Suprapubic skin (tissue), 4 donors: Measurements from ENCODE around the gene CHI3L1. TPM values are rescaled to one million over a fixed set of nuclear protein-coding genes. Genes with fewer than 3 reads are reported as not detected.

ENCODE experiments used
- DNase-seq, 2 donors: peaks; one replicate each; pipeline ENCODE4 v3.0.0-alpha.2; 2019; ENCODE audit warnings: low spot score in 2 of 2
- H3K27ac ChIP-seq: fragments of 200-600 bp; sonication (generic); one replicate; pipeline ENCODE4 v1.5.1; 2019
- H3K27me3 ChIP-seq: fragments of 200-600 bp; sonication (generic); one replicate; pipeline ENCODE4 v1.5.1; 2019
- H3K36me3 ChIP-seq: fragments of 200-600 bp; sonication (generic); one replicate; pipeline ENCODE4 v1.5.1; 2019
- H3K4me1 ChIP-seq: fragments of 200-600 bp; sonication (generic); one replicate; pipeline ENCODE4 v1.5.1; 2019
- H3K4me3 ChIP-seq: fragments of 200-600 bp; sonication (generic); one replicate; pipeline ENCODE4 v1.5.1; 2019; ENCODE audit warnings: mild to moderate bottlenecking
- H3K9me3 ChIP-seq: fragments of 200-600 bp; sonication (generic); one replicate; pipeline ENCODE4 v1.5.1; 2019
- CTCF ChIP-seq, 2 donors: fragments of 200-600 bp in 1 of 2; fragments of 450-650 bp in 1 of 2; sonication (generic) in 1 of 2; IDR thresholded peaks; one replicate each; pipeline ENCODE4 v1.5.1; 2016 to 2019; ENCODE audit warnings: antibody characterized with exemption in 2 of 2, mild to moderate bottlenecking in 1 of 2, moderate library complexity in 1 of 2
- EP300 ChIP-seq: sonication (generic); formaldehyde crosslinking; IDR thresholded peaks from one replicate; pipeline ENCODE4 v1.6.1; 2017; ENCODE audit warnings: antibody characterized with exemption
- POLR2A ChIP-seq, 2 donors: fragments of 450-650 bp; IDR thresholded peaks; one replicate each; pipeline ENCODE4 v1.6.1; 2017; ENCODE audit warnings: antibody characterized with exemption in 2 of 2, mild to moderate bottlenecking in 2 of 2, moderate library complexity in 2 of 2
- POLR2AphosphoS5 ChIP-seq, 3 donors: sonication (generic); formaldehyde crosslinking; IDR thresholded peaks; one replicate each; pipeline ENCODE4 v1.6.1; 2017; ENCODE audit warnings: antibody characterized with exemption in 3 of 3
- WGBS: methylation state at CpG from one replicate; pipeline ENCODE4 v1.1.5; 2018; 5-methylcytosine and 5-hydroxymethylcytosine counted together
- total RNA-seq, 4 donors: library from RNA; depleted of rRNA; stranded (reverse); fragments of >200 nt; gene quantifications; one replicate each; pipeline ENCODE4 v1.1.0, GENCODE V29; 2016

Gene CHI3L1
- total RNA-seq, 4 donors from 2014 or later = 100 to 257 (median 128) TPM

GRCh38 chr1:203225071-203225470 lies 38.6 kb upstream of the CHI3L1 start:
- 42% methylated on average over 3 of the region's 4 CpGs for WGBS
- Histone ChIP-seq H3K36me3 (no peaks in the 10 kb centered on the region), H3K4me3 (no peak overlapping the region), H3K27me3 (peaks cover 13% of the 10 kb centered on the region), H3K4me1 (no peaks in the 10 kb centered on the region), H3K27ac (no peak overlapping the region), H3K9me3 (no peaks in the 10 kb centered on the region)
- DNase-seq = no peak
- TF ChIP-seq POLR2A (IDR thresholded peaks at IDR 0.05) (no peak), CTCF (IDR thresholded peaks at IDR 0.05) (no peak), EP300 (no peak), POLR2AphosphoS5 (IDR thresholded peaks at IDR 0.05) (no peak)

GRCh38 chr1:203223012-203223775 lies 36.7 kb upstream of the CHI3L1 start:
- no peak overlapping the region for H3K27ac ChIP-seq
- TF ChIP-seq CTCF (IDR thresholded peaks at IDR 0.05) (no peak), EP300 (no peak), POLR2A (IDR thresholded peaks at IDR 0.05) (no peak), POLR2AphosphoS5 (IDR thresholded peaks at IDR 0.05) (no peak)
- no peak overlapping the region for H3K4me3 ChIP-seq
- H3K4me1 ChIP-seq = no peaks in the 10 kb centered on the region
- DNase-seq = no peak
- WGBS = 94% methylated on average over 13 of the region's 18 CpGs
- peaks cover 6% of the 10 kb centered on the region for H3K27me3 ChIP-seq
- no peaks in the 10 kb centered on the region for H3K36me3 ChIP-seq
- no peaks in the 10 kb centered on the region for H3K9me3 ChIP-seq

GRCh38 chr1:203219934-203220333 lies 33.4 kb upstream of the CHI3L1 start:
- no peak for TF ChIP-seq POLR2AphosphoS5 (IDR thresholded peaks at IDR 0.05)
- no peak for TF ChIP-seq EP300
- no peak for TF ChIP-seq CTCF (IDR thresholded peaks at IDR 0.05)
- no peak for TF ChIP-seq POLR2A (IDR thresholded peaks at IDR 0.05)
- DNase-seq = no peak
- 72% methylated on average over 6 of the region's 8 CpGs for WGBS

GRCh38 chr1:203219171-203219570 lies 32.7 kb upstream of the CHI3L1 start:
- Histone ChIP-seq H3K36me3 (no peaks in the 10 kb centered on the region), H3K27me3 (peaks cover 12% of the 10 kb centered on the region), H3K4me1 (no peaks in the 10 kb centered on the region), H3K27ac (no peak overlapping the region), H3K4me3 (no peak overlapping the region), H3K9me3 (no peaks in the 10 kb centered on the region)
- TF ChIP-seq CTCF (IDR thresholded peaks at IDR 0.05) (no peak), EP300 (no peak), POLR2AphosphoS5 (IDR thresholded peaks at IDR 0.05) (no peak), POLR2A (IDR thresholded peaks at IDR 0.05) (no peak)
- WGBS = 100% methylated on average over 1 of the region's 1 CpG
- no peak for DNase-seq

More at GRCh38 chr1:203219934-203220333, 33.4 kb upstream of the CHI3L1 start:
- Histone ChIP-seq H3K36me3 (no peaks in the 10 kb centered on the region), H3K27me3 (peaks cover 15% of the 10 kb centered on the region), H3K4me3 (no peak overlapping the region), H3K9me3 (no peaks in the 10 kb centered on the region), H3K27ac (no peak overlapping the region), H3K4me1 (no peaks in the 10 kb centered on the region)

GRCh38 chr1:203217668-203218067 lies 31.2 kb upstream of the CHI3L1 start:
- TF ChIP-seq POLR2AphosphoS5 (IDR thresholded peaks at IDR 0.05) (no peak), CTCF (IDR thresholded peaks at IDR 0.05) (no peak), POLR2A (IDR thresholded peaks at IDR 0.05) (no peak), EP300 (no peak)
- H3K9me3 ChIP-seq = no peaks in the 10 kb centered on the region
- DNase-seq = no peak
- H3K27me3 ChIP-seq = peaks cover 12% of the 10 kb centered on the region
- no peaks in the 10 kb centered on the region for H3K36me3 ChIP-seq
- H3K27ac ChIP-seq = no peak overlapping the region
- no peaks in the 10 kb centered on the region for H3K4me1 ChIP-seq
- WGBS = 78% methylated on average over 7 of the region's 7 CpGs
- no peak overlapping the region for H3K4me3 ChIP-seq
